GM18502 (cell line): ENCODE measurements around the gene GNB1.
A peak's percentile ranks its signal among the peaks of the same experiment; 100 is the strongest.

Experiments
- ATAC-seq: cut with Tn5 transposase; IDR thresholded peaks from one replicate; pipeline ENCODE4 v1.9.1; 2021; ENCODE audit warnings: mild to moderate bottlenecking; ENCODE audit not compliant: unreplicated experiment, poor library complexity

GNB1 gene

GRCh38 chr1:1922956-1923833 is 32.3 kb upstream of the GNB1 start:
- ATAC-seq, result no peak

- ATAC-seq, result no peak
Measured at GRCh38 chr1:1922702-1922955, 31.7 kb upstream of the GNB1 start.

- no peak for ATAC-seq
Measured at GRCh38 chr1:1921901-1922701, 31.2 kb upstream of the GNB1 start.

GRCh38 chr1:1921459-1921862 is 30.6 kb upstream of the GNB1 start:
- ATAC-seq, result no peak

GRCh38 chr1:1920608-1921458 is 29.9 kb upstream of the GNB1 start:
- ATAC-seq, result no peak

GRCh38 chr1:1920057-1920607 is 29.2 kb upstream of the GNB1 start:
- no peak for ATAC-seq

- ATAC-seq, result peak; percentile 82
Measured at GRCh38 chr1:1919304-1920056, 28.6 kb upstream of the GNB1 start.

GRCh38 chr1:1918901-1919303 is 28.0 kb upstream of the GNB1 start, which contains the start of gene TMEM52:
Gene TMEM52 (minus strand): TSS chr1:1919279. CDS start chr1:1919265, 14 bp downstream.
- ATAC-seq, result peak; percentile 38

- peak; percentile 0 for ATAC-seq
Measured at GRCh38 chr1:1917995-1918900, 27.4 kb upstream of the GNB1 start.

- no peak for ATAC-seq
Measured at GRCh38 chr1:1917304-1917976, 26.6 kb upstream of the GNB1 start.

GRCh38 chr1:1916851-1917251 is 26.0 kb upstream of the GNB1 start:
- ATAC-seq, result no peak

GRCh38 chr1:1915911-1916840 is 25.3 kb upstream of the GNB1 start:
- ATAC-seq, result no peak

GRCh38 chr1:1914971-1915692 is 24.2 kb upstream of the GNB1 start, which contains the start of gene CALML6:
Gene CALML6 (plus strand): TSS chr1:1915260. CDS start chr1:1915281, 21 bp downstream.
- ATAC-seq, result no peak

GRCh38 chr1:1914101-1914970 is 23.4 kb upstream of the GNB1 start:
- ATAC-seq, result no peak

GRCh38 chr1:1911350-1912041 is 20.6 kb upstream of the GNB1 start:
- no peak for ATAC-seq
